ENCODE results near the gene G0S2.

Gene G0S2

DNA sequence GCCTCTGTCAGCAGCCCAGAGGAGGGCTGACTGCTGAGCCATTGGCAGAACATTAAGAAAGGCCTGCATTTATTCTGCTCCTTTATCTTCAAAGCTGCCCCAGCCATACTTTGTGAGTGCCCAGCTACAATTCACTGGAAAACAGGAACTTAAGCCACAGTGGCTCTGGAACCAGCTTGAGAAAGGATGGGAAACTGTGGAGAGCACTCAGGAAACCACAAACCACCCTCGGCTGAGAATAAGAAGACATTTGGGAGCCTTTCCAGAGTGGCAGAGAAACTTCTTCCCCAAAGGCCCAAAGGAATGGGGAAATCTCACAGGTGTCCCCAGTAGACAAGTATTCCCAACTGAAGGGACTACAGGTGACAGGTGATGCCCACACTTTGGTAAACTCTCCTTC, 24.8 kb upstream of the G0S2 start:
- TF ChIP-seq, protein P1, sequence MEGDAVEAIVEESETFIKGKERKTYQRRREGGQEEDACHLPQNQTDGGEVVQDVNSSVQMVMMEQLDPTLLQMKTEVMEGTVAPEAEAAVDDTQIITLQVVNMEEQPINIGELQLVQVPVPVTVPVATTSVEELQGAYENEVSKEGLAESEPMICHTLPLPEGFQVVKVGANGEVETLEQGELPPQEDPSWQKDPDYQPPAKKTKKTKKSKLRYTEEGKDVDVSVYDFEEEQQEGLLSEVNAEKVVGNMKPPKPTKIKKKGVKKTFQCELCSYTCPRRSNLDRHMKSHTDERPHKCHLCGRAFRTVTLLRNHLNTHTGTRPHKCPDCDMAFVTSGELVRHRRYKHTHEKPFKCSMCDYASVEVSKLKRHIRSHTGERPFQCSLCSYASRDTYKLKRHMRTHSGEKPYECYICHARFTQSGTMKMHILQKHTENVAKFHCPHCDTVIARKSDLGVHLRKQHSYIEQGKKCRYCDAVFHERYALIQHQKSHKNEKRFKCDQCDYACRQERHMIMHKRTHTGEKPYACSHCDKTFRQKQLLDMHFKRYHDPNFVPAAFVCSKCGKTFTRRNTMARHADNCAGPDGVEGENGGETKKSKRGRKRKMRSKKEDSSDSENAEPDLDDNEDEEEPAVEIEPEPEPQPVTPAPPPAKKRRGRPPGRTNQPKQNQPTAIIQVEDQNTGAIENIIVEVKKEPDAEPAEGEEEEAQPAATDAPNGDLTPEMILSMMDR (conservative IDR thresholded peaks at IDR 0.05) = no peak
- no peak for TF ChIP-seq ZFX (IDR thresholded peaks at IDR 0.05)
- no peak overlapping the region for H3K27ac ChIP-seq

DNA sequence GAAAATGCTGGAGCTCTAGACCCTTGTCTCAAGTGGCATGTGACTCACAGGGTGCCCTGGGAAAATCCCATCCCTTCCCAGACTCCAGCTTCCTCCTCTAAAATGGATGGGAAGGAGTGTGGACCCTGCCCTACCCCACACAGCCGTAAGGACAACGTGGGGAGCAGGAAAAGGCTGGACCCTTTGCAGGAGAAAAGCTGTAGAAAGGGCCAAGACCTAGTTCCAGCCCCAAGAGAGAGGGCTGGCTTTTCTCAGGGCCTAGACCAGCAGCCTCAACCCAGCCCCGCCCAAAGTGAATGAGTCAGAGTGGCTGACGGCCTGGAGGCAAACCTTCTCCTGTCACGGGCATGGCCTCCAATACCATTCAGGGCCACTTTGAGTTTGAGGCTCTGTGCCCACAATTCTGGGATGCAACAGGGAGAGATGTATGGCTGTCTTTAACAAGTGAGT, 24.0 kb upstream of the G0S2 start:
- no peak overlapping the region for H3K27ac ChIP-seq
- TF ChIP-seq, protein P1 (conservative IDR thresholded peaks at IDR 0.05) = no peak
- no peak for TF ChIP-seq ZFX (IDR thresholded peaks at IDR 0.05)

DNA sequence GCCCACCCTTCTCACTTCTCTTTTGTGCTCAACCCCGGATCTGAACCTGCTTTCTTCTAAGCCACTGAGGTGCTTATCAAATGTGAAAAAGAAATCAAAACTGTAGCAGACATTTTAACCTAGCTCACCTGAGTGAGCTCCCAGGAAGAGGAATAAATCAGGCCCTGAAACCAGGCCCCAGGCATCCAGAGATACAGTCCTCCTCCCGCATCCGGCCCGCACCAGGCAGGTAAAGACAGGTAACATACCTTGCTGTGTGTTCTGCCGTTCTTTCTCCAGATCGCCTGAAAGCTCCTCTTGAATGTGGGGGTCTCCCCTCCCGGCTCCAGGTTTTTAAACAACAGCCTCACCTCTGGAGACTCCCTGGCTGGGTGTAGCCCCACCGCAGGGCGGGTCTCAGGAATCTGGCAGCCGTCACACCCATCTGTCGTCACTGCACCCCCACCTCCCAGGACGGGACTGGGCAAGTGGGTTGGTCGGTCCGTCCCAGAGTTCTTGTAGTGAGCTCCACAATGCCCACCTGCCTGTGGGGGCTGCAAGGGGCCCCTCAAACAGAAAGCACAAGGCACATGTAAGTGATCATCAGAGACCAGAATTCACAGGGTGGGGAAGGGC, 23.0 kb upstream of the G0S2 start, which contains the start of gene LAMB3:
TSS of gene LAMB3 (minus strand) at position 305 of the 615 bp plus-strand sequence. CDS start 1,481 bp downstream, outside the sequence.
- TF ChIP-seq, protein P1 (conservative IDR thresholded peaks at IDR 0.05) = no peak
- TF ChIP-seq ZFX (IDR thresholded peaks at IDR 0.05) = no peak
- H3K27ac ChIP-seq = peak within 1 kb of the TSS; percentile 41

DNA sequence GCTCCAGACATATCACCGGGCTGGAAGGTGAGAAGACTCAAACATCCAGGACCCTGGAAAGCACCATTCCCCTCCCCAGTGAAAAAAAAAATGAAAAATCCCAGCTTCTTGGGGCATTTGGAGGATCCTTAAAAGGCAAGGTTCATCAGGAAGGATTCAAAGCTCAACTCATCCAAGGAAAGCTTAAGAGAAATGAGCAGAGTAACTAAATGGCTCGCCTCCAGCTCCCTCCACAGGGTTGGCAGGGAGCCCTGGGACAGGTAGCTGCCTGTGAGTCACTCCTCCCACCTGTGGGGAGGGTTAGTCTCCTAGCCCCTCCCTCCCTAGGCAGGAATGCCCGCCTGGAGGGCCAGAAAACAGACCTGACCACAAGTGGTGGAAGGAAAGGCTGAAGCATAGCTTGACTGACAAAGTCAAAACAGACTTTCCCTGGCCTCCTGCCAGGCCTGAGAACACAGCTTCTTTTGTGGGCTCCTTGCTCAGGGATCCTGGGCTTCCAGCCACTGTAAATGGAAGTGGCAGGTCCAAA, 22.3 kb upstream of the G0S2 start:
- no peak for TF ChIP-seq ZFX (IDR thresholded peaks at IDR 0.05)
- TF ChIP-seq, protein P1 (conservative IDR thresholded peaks at IDR 0.05) = no peak
- peak overlapping the region; percentile 41 for H3K27ac ChIP-seq

DNA sequence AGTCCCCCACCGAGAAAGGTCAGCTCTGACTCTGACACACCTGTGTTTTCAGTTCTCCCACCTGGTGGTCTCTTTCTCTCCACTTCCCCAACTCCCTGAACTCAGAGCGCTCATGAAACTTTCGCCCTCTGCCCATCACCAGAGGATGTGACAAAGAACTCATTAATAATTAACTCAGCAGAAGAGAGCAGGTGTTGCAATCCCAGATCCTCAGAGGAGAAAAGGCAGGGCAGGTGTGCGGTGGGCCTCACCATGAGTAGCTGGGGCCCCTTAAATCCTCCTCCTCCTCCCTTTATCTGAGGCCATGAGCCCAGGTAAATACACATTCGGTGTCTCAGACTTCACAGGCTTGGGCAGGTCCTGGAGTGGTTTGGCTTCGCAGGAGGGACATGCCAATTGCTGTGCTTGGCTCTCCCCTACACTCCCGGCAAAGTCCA, 21.3 kb upstream of the G0S2 start:
- no peak overlapping the region; the same call in 1 of the 2 replicates for H3K27ac ChIP-seq
- TF ChIP-seq ZFX (IDR thresholded peaks at IDR 0.05) = no peak
- TF ChIP-seq, protein P1 (conservative IDR thresholded peaks at IDR 0.05) = no peak

DNA sequence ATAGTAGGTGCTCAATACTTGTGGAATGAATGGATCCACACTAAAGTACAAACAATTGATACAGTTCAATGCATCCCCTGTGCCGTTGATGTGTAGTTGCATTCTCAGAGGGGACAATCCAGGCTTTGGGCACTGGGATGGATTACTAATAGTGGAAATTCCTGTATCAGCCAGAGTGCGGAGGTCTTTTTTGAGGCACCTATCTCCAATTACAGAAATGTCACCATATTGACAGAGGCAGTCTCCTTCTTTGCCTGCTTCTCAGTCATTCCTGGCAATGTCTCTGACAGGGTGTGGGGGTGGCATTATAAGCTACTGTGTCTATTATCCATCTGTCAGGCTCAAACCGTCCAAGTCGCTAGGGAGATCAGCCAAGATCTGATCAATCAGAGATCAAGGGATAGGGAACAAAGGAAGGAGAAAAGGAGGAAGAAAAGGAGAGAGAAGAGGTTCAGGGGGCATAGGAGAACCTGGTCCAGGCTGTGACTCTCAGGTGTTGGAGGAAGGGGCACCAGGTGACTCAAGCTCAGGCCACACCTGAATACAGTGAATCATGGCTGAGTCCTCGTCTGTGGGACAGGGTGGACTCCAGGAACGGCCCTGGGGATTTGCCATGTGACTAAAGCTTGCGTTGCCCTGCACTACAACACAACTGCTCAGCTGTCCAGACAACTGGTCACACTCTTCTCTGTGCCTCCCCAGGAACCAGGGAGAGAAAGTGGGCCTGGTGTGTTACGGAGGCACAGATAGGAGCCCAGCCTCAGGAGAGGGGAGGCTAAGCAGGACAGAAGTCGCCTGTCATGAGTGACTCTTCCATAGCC, 19.6 kb upstream of the G0S2 start:
- H3K27ac ChIP-seq = no peak overlapping the region

More for the DNA sequence above, 19.6 kb upstream of the G0S2 start:
- TF ChIP-seq ZFX (IDR thresholded peaks at IDR 0.05) = no peak
- TF ChIP-seq, protein P1 (conservative IDR thresholded peaks at IDR 0.05) = no peak

All from C4-2B (cell line).